GM21529 (cell line): ENCODE data around the gene ANKH.
A peak's percentile ranks its signal among the peaks of the same experiment; 100 is the strongest.

ENCODE experiments used
- ATAC-seq: cut with Tn5 transposase; IDR thresholded peaks from one replicate; pipeline ENCODE4 v1.9.1; 2021; ENCODE audit not compliant: unreplicated experiment

The ANKH gene

GRCh38 chr5:14767053-14767452, 104.5 kb downstream of the ANKH start:
- ATAC-seq = no peak

- no peak for ATAC-seq
Measured at GRCh38 chr5:14766584-14766983, 105.0 kb downstream of the ANKH start.

GRCh38 chr5:14765587-14765986, 106.0 kb downstream of the ANKH start:
- ATAC-seq = no peak

GRCh38 chr5:14762549-14763216, 108.9 kb downstream of the ANKH start:
- ATAC-seq = peak; percentile 64

GRCh38 chr5:14760548-14761002, 111.0 kb downstream of the ANKH start:
- no peak for ATAC-seq

- no peak for ATAC-seq
Measured at GRCh38 chr5:14759744-14760547, 111.6 kb downstream of the ANKH start.

GRCh38 chr5:14757850-14758249, 113.7 kb downstream of the ANKH start:
- ATAC-seq = no peak

- no peak for ATAC-seq
Measured at GRCh38 chr5:14756478-14756877, 115.1 kb downstream of the ANKH start.

GRCh38 chr5:14753947-14754346, 117.6 kb downstream of the ANKH start:
- ATAC-seq = no peak

GRCh38 chr5:14753292-14753691, 118.3 kb downstream of the ANKH start:
- ATAC-seq = no peak

- no peak for ATAC-seq
Measured at GRCh38 chr5:14752497-14753071, 119.0 kb downstream of the ANKH start.

- no peak for ATAC-seq
Measured at GRCh38 chr5:14750712-14751111, 120.9 kb downstream of the ANKH start.

- no peak for ATAC-seq
Measured at GRCh38 chr5:14749579-14750101, 121.9 kb downstream of the ANKH start.

GRCh38 chr5:14748180-14748900, 123.2 kb downstream of the ANKH start:
- ATAC-seq = no peak

GRCh38 chr5:14745753-14746152, 125.8 kb downstream of the ANKH start:
- no peak for ATAC-seq

- ATAC-seq = no peak
Measured at GRCh38 chr5:14745188-14745563, 126.4 kb downstream of the ANKH start.

- no peak for ATAC-seq
Measured at GRCh38 chr5:14744296-14745187, 127.0 kb downstream of the ANKH start.

- ATAC-seq = no peak
Measured at GRCh38 chr5:14743601-14744295, 127.8 kb downstream of the ANKH start.

- no peak for ATAC-seq
Measured at GRCh38 chr5:14742498-14742897, 129.1 kb downstream of the ANKH start.
